DOHH2 (cell line): Measurements from ENCODE around the gene TPCN1.

Experiments
- CTCF ChIP-seq: fragments of 200-600 bp; sonication (generic); IDR thresholded peaks from one replicate; pipeline ENCODE4 v1.5.1; 2014; ENCODE audit warnings: antibody characterized with exemption, mild to moderate bottlenecking, low read depth, low read length; ENCODE audit not compliant: poor library complexity, severe bottlenecking
- EZH2phosphoT487 ChIP-seq: fragments of 200-600 bp; sonication (generic); IDR thresholded peaks from 2 replicates; pipeline ENCODE4 v1.6.1; 2017; ENCODE audit warnings: borderline replicate concordance, mild to moderate bottlenecking, antibody characterized with exemption, low read length, moderate library complexity, mixed read lengths

DNA sequence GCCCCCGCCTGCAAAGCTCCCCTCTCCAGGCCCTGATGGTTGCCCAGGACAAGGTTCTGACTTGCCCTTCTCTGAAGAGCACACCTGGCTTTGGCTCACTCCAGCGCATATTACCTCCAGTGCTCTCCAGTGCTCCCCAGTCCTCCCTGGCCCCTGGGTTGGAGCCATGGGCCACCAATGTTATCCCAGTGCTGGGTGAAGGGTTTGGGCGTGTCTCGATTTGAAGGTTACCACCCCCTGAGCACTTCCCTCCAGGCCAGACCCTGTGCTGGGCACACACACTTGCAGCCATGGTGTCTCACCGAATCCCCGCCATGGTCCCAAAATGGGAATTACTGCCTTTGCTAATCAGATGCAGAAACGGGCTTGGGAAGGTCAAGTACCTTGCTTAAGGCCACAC is 24.7 kb upstream of the TPCN1 start:
- TF ChIP-seq CTCF: no peak
- no peak for TF ChIP-seq EZH2phosphoT487
